HG03095 (cell line): ENCODE data around the gene KCTD6.

Experiments
- ATAC-seq: cut with Tn5 transposase; IDR thresholded peaks from one replicate; pipeline ENCODE4 v1.9.1; 2021; ENCODE audit warnings: moderate library complexity; ENCODE audit not compliant: unreplicated experiment

The KCTD6 gene

DNA sequence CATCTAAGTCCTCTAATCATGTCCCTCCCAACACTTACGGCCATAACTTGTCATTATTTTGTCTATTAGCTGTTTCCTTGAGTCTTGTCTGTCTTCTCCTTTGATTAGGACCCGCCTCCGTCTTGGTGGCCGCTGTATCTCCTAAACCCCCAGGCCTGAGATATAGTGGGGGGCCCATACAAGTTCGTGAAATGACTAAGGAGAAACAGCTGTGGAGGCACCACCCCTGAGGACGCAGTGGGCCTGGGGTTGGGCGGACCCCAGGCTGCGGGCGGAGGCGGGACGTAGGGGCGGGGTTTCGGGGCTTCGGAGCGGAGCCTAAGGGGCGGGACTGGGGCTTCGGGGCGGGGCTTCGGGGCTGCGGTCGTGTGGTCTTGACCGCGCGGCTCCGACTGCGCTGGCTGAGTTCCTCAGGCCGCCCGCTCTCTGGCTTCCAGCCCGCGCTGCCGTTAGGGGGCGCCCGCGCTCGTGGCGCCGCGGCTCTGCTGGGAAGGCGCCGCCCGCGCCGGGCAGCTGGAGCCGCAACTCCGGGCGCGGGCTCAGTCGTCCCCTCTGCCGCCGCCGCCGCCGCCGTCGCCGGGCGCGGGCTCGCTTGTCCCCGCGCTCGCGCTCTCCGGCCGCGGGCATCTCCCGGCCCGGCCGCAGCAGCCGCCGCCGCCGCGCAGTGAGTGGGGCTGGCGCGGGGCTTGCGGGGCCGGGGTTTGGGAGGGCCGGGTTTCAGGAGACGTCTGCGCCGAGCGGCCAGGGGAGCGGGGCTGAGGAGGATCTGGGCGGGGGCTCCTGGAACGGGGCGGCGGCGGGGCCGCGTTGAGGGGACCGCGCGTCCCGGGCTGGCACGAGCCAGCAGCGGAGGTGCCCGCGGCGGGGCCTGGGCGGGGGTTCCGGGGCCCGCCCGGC is at the start of gene KCTD6:
Gene KCTD6 (plus strand): TSS at position 591 of the 897 bp plus-strand sequence. CDS start 6,660 bp downstream, outside the sequence.
- ATAC-seq, result peak; percentile 93

DNA sequence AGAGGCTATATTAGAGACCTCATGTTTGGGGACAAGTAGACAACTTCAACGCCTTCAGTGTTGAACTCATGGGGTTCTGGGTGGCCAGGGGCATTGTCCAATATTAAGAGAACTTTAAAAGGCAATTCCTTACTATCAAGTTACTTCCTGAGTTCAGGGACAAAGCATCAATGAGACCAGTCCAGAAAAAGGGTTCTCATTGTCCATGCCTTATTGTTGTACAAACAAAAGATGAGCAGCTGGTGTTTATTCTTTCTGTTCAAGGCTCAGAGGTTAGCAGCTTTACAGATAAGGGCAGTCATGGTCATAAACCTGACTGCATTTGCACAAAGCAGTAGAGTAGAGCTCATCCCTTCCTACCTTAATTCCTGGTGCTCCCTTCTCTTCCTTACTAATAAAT is 39.7 kb upstream of the KCTD6 start:
- no peak for ATAC-seq

GRCh38 chr3:58459160-58459559 is 32.7 kb upstream of the KCTD6 start:
- no peak for ATAC-seq

DNA sequence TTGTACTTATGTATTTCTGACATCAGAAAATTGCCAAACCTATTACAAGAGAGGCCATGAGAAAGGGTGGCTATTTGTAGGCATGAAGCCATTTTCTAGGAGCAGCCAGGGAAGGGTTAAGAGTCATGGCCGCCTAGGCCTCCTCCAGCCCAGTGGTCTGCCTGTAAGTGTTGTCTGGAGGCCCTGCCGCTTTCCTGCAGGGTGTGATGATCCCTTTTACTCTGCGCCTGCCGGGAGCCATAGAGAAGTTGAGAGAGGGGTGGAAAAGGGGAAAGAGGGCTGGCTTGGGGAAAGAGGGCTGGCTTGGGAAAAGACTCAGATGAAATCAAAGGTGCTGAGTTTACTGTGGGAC is 29.1 kb upstream of the KCTD6 start:
- no peak for ATAC-seq

GRCh38 chr3:58463181-58463941 is 28.5 kb upstream of the KCTD6 start:
- no peak for ATAC-seq

GRCh38 chr3:58463942-58464271 is 28.0 kb upstream of the KCTD6 start:
- no peak for ATAC-seq

GRCh38 chr3:58464866-58465265 is 27.0 kb upstream of the KCTD6 start:
- no peak for ATAC-seq

- ATAC-seq, result no peak
These were observed 24.9 kb upstream of the KCTD6 start for GRCh38 chr3:58466899-58467563.

- no peak for ATAC-seq
These were observed 22.8 kb upstream of the KCTD6 start for GRCh38 chr3:58469096-58469495.

DNA sequence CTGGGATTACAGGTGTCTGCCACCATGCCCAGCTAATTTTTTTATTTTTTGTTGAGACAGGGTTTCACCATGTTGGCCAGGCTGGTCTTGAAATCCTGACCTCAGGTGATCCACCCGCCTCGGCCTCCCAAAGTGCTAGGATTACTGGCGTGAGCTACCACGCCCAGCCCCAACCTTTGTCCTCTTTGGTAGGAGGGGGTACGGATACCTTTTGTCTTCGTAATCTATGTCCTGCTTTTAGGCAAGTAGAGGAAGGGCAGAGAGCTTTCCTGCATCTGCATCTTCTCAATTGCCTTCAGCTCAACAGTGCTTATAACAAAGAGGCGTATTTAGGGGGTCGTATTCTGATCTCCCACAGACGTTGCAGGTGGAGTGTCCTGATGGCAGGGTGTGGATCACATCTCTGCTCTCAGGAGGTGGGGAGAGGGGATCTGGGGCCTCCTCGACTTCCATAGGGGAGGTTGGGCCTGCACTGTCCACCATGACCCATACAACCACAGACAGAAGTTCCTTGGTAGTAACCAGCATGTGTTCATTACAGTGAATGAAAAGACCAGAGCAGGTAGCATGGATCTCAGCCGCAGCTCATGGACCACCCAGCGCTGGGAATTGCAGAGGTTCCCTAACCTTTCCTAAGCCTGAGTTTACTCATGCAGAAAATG is 21.4 kb upstream of the KCTD6 start:
- no peak for ATAC-seq

GRCh38 chr3:58471025-58471887 is 20.6 kb upstream of the KCTD6 start:
- ATAC-seq, result no peak

DNA sequence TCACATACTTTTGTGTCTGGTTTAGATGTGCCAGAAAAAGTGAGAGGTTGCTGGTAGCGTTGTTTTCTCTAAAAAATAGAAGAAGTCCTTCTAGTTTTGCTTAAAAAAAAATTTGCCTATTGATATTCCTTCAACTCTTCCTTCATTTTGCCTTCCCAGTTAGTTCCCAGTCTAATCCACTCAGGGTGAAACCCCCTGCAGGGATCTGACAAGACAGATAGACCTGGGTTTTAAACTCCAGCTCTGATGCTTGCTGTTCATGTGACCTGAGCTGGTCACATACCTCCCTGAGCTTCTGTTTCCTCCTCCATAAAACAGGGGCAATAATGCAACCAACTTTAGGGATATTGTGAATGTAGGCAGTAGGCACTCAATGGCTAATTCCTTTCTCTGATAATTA is 18.6 kb upstream of the KCTD6 start:
- no peak for ATAC-seq

GRCh38 chr3:58474348-58474911 is 17.5 kb upstream of the KCTD6 start:
- no peak for ATAC-seq

- ATAC-seq, result no peak
These were observed 16.8 kb upstream of the KCTD6 start for GRCh38 chr3:58474967-58475578.

GRCh38 chr3:58478781-58479180 is 13.1 kb upstream of the KCTD6 start:
- ATAC-seq, result no peak

- ATAC-seq, result no peak
These were observed 11.6 kb upstream of the KCTD6 start for GRCh38 chr3:58480309-58480708.

GRCh38 chr3:58482917-58483636 is 8.8 kb upstream of the KCTD6 start:
- ATAC-seq, result no peak

GRCh38 chr3:58484045-58484721 is 7.7 kb upstream of the KCTD6 start:
- ATAC-seq, result no peak
